Coronary artery (tissue), 2 donors: ENCODE measurements around the gene MAP4K4.
A peak's percentile ranks its signal among the peaks of the same experiment; 100 is the strongest.

Experiments used
- DNase-seq: peaks from one replicate; pipeline ENCODE4 v3.0.0-alpha.2; 2017; ENCODE audit warnings: low spot score
- H3K27ac ChIP-seq, 2 donors: fragments of 200-600 bp; sonication (generic); one replicate each; pipeline ENCODE4 v1.5.1; 2016 to 2019
- H3K4me3 ChIP-seq: fragments of 200-600 bp; sonication (generic); 2 replicates; pipeline ENCODE4 v1.5.1; 2016; ENCODE audit warnings: mild to moderate bottlenecking, moderate library complexity
- TF ChIP-seq, protein P1 (sequence below): fragments of 200-600 bp; sonication (generic); IDR thresholded peaks from one replicate; pipeline ENCODE4 v1.5.1; 2019; ENCODE audit warnings: antibody characterized with exemption

Gene MAP4K4

DNA sequence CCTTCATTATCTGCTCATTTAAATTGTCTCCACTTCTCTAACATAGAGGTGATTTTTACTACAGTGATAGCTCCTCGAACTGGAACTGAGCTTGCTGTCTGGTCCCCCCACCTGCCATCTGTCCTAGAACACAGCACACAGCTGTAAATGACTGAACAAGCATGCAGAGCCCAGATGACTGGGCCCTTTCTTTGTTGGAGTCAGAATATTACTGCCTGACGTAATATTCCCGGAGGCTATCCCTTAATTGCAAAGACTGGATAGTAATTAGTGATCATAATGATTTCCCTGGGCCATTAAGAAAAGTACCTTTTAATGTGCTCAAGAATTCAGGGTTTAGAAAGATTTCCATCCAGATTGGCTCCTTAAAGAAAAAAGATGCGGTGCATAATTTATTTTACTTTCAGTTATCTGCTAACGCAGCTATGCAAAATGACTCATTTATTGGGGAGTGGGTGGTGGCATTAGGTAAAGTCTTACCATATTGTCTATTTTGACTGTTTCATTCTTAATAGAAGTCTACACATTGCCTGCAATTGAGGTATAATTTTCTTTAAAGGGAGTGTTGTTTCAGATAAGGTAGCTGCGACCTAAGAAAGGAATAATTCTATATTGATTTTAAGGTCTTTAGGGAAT is 84.4 kb downstream of the MAP4K4 start:
- H3K27ac ChIP-seq = no peak overlapping the region
- no peak overlapping the region for H3K4me3 ChIP-seq

DNA sequence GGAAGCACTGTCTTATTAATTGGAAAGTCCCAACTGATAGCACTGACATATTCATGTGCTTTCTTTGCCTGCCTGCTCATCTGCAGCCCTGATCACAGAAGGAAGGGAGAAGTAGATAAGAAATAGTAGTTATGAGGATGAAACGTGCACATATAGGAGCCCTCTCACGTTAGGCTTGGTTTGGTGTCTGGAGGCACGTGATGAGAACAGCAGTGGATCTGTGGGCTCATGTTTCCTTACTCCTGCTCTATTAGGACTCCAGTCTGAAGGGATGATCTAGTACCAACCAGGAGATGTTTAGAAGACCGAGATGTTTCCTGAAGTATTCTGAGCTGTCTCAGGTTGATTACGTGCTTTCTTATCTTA is 84.9 kb downstream of the MAP4K4 start:
- Histone ChIP-seq H3K4me3 (no peak overlapping the region), H3K27ac (no peak overlapping the region)
- TF ChIP-seq, protein P1, sequence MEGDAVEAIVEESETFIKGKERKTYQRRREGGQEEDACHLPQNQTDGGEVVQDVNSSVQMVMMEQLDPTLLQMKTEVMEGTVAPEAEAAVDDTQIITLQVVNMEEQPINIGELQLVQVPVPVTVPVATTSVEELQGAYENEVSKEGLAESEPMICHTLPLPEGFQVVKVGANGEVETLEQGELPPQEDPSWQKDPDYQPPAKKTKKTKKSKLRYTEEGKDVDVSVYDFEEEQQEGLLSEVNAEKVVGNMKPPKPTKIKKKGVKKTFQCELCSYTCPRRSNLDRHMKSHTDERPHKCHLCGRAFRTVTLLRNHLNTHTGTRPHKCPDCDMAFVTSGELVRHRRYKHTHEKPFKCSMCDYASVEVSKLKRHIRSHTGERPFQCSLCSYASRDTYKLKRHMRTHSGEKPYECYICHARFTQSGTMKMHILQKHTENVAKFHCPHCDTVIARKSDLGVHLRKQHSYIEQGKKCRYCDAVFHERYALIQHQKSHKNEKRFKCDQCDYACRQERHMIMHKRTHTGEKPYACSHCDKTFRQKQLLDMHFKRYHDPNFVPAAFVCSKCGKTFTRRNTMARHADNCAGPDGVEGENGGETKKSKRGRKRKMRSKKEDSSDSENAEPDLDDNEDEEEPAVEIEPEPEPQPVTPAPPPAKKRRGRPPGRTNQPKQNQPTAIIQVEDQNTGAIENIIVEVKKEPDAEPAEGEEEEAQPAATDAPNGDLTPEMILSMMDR = no peak
- no peak for DNase-seq

More for the DNA sequence above, 84.4 kb downstream of the MAP4K4 start:
- no peak for DNase-seq
- TF ChIP-seq, protein P1 = no peak

DNA sequence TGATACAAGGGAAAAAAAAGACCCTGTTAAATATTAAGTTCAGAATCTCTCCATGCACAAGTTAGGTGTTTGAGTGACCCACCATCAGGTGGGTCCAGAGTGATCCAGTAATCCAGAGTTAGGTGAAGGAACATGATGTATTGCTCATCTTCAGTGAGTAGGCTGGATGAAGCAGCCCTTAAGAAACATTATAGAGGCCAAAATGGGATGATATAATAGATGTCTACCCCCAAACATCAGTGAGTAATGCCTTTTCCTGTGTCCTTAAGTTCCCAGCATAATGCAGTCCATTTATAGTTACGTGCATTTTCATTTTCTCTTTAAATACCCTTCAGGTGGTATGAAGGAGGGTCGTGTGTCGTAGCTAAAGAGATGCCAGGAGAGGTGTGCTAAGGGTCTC is 89.6 kb downstream of the MAP4K4 start:
- H3K4me3 ChIP-seq = no peak overlapping the region
- TF ChIP-seq, protein P1 = no peak
- no peak for DNase-seq
- no peak overlapping the region for H3K27ac ChIP-seq

DNA sequence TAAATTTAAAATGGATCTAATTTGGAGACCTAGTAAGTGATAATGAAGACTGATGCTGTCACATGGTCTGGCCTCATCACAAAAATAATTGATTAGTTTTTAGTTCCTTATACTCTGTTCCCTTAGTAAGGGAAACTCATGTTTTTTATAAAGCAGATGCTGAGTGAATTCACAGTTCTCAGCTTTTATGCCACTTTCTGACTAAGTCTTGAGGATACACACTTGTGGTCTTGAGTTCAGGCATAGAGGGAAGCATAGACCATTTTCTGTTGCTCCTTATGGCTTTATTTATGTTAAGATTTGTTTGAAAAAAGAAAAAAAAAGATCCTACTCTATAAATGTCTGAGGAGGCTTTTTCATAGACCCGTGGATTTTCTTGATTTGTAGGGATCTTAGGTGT is 91.1 kb downstream of the MAP4K4 start:
- no peak for DNase-seq
- Histone ChIP-seq H3K27ac (no peak overlapping the region), H3K4me3 (no peak overlapping the region)
- TF ChIP-seq, protein P1 = no peak

DNA sequence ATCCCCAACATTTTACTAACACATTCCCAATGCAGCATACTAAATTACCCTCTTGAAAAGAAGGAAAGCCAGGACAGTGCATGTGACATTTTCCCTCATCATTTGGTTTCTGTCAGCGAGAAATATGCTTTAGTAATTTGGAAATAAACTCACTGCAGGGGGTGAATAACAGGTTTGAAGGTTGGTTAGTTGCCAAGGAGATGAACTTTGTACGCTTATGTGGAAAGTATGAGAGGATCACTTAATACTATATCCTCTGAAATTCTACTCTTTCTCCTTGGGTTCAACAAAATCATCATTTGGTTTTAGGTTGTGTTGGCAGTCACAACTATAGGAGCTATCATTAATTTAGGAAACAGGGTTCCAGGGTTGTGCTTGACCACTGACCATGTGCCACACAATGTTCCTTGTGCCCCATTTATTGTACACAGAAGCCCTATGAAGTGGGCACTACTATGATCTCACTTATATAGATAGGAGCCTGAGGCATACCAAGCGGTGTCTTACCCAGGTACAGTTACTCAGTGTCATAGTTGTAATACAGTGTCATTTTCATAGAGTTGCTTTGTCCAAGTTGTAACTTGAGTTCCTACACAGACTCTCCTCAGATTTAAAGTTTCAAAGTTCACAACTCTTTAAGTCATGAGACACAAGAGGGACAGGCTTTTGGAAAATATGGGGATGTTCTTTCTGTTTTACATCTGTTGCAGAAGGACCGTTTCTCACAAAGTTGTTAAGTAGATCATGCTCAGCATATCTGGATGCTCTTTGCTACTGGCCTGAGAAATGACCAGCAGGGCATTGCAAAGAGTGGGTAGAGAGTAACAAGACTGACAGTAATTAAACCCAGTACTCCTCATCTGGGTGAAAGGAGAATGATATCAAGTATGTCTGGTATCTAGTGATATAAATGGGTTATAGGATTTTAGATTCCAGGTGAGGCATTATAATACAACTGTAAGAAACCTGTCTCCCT is 91.8 kb downstream of the MAP4K4 start:
- DNase-seq = no peak
- H3K27ac ChIP-seq = peak overlapping the region in 1 of 2 donors; percentile 24
- TF ChIP-seq, protein P1 = no peak
- no peak overlapping the region for H3K4me3 ChIP-seq

DNA sequence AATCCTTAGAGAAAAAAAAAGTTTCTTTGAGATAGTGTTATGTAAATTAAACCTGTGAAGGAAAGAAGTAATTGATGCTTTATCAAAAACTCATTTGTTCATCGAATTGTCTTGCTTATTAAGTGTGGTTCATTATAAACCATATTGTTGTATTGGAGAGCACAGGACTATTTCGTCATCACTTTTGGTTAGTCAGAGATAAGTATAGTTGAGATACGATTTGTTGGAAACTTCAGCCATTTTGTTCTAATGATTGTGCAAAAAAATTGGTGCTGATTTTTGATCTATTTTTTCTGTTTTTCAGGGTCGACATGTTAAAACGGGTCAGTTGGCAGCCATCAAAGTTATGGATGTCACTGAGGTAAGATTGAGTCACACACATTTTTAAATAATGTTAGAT is 92.9 kb downstream of the MAP4K4 start:
- no peak for DNase-seq
- TF ChIP-seq, protein P1 = no peak
- Histone ChIP-seq H3K27ac (peak overlapping the region; percentile 36 to 76), H3K4me3 (no peak overlapping the region)

DNA sequence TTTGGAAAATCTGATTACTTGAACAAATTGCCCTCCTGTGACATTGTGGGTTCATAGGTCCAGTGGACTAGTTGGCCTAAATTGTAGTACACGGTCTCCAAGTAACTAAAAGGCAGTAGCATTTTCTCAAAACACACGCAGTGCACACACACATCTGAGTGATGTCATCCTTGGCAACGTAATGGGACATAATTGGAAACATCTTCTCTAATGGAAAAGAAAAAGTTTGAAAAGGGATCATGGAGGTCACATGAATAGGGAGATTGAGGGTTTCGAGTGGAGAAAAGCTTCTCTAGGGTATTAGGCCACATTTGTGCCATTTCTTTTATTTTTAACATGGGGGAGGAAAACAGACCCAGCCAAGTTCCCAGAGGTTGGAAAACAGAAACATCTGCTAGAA is 93.3 kb downstream of the MAP4K4 start:
- Histone ChIP-seq H3K4me3 (peak overlapping the region; percentile 11), H3K27ac (peak overlapping the region; percentile 36 to 76)
- TF ChIP-seq, protein P1 = no peak
- DNase-seq = no peak
